Astrocyte of the spinal cord (primary cell): ENCODE data around the gene NXF2B.

ENCODE experiments used
- DNase-seq: peaks from one replicate; pipeline ENCODE4 v3.0.0; 2011; ENCODE audit warnings: low read depth, low spot score
- H3K4me3 ChIP-seq: 2 replicates; pipeline ENCODE4 v1.5.1; 2011; ENCODE audit warnings: low read depth, mild to moderate bottlenecking, low read length, moderate library complexity
- CTCF ChIP-seq: IDR thresholded peaks from 2 replicates; pipeline ENCODE4 v1.5.1; 2012; ENCODE audit warnings: low read depth, mild to moderate bottlenecking, low read length, inconsistent platforms
- in situ Hi-C: cut with HindIII; loops from 2 replicates; pipeline ENCODE4 v1.10.0; 2017; ENCODE audit warnings: low sequenced_read_pairs

NXF2B gene

GRCh38 chrX:102338162-102338561, 101.6 kb downstream of the NXF2B start:
- TF ChIP-seq CTCF, result no peak
- no peak overlapping the region for H3K4me3 ChIP-seq
- in situ Hi-C loops, result no loop called here
- DNase-seq, result no peak
